Activated CD4-positive, alpha-beta T cell treated with anti-CD3 and anti-CD28 coated beads, Interleukin-2, amount 10 ng/mL, durations not matched to agents 7 days and 5 days (primary cell): Measurements from ENCODE around the gene SEPTIN14. TPM values are rescaled to one million over a fixed set of nuclear protein-coding genes. Genes with fewer than 3 reads are reported as not detected.
"Not testable (repeated sequence)": the region's sequence is repeated elsewhere in the genome, so short reads cannot be mapped to it uniquely, and the experiment has no call there.

ENCODE experiments used
- CTCF ChIA-PET: fragments of 350-600 bp; sonication (Branson Sonifier 250); formaldehyde crosslinking; loops from one replicate; lab custom pipeline; 2021; ENCODE audit warnings: antibody characterized with exemption; lab: Charles Lee
- POLR2A ChIA-PET: fragments of 350-600 bp; sonication (Branson Sonifier 250); formaldehyde crosslinking; loops from one replicate; lab custom pipeline; 2021; ENCODE audit warnings: antibody characterized with exemption; lab: Charles Lee
- DNase-seq: peaks from one replicate; pipeline ENCODE4 v3.0.0-alpha.2; 2020
- H3K27ac Mint-ChIP-seq: one replicate; pipeline ENCODE4 v1.8.0; 2021; ENCODE audit warnings: mild to moderate bottlenecking, moderate library complexity, mixed read lengths
- H3K27me3 Mint-ChIP-seq: one replicate; pipeline ENCODE4 v1.8.0; 2021; ENCODE audit warnings: mixed read lengths
- H3K36me3 Mint-ChIP-seq: one replicate; pipeline ENCODE4 v1.8.0; 2021; ENCODE audit warnings: low read depth, mixed read lengths
- H3K4me1 Mint-ChIP-seq: one replicate; pipeline ENCODE4 v1.8.0; 2021; ENCODE audit warnings: mixed read lengths
- H3K4me3 Mint-ChIP-seq: one replicate; pipeline ENCODE4 v1.8.0; 2021; ENCODE audit warnings: mild to moderate bottlenecking, moderate library complexity, mixed read lengths
- H3K9me3 Mint-ChIP-seq: one replicate; pipeline ENCODE4 v1.8.0; 2021; ENCODE audit warnings: mixed read lengths
- total RNA-seq, 2 experiments: library from RNA; stranded (reverse); gene quantifications; one replicate each; pipeline ENCODE4 v1.2.3, GENCODE V29; 2021

The SEPTIN14 gene
- total RNA-seq, 2 experiments from 2014 or later = not detected

DNA sequence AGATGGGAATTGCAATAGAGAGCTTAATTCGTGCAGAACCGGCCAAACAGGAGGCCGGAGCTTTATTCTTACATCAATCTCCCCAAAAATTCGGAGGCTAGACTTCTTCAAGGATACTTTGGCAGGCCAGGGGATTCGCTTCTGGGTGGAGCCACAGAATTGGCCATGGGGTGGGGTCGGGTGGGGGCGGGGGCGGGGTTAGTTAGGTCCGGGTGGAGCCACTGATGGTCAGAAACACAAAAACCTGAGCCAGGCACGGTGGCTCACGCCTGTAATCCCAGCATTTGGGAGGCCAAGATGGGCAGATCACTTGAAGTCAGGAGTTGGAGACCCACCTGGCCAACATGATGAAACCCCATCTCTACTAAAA, 87.5 kb downstream of the SEPTIN14 start:
- no peaks in the 10 kb centered on the region for H3K27me3 Mint-ChIP-seq
- ChIA-PET POLR2A (no interaction called here), CTCF (no interaction called here)
- H3K27ac Mint-ChIP-seq = no peak overlapping the region
- no peaks in the 10 kb centered on the region for H3K9me3 Mint-ChIP-seq
- H3K4me1 Mint-ChIP-seq = no peaks in the 10 kb centered on the region
- no peak overlapping the region for H3K4me3 Mint-ChIP-seq
- H3K36me3 Mint-ChIP-seq = peaks cover 12% of the 10 kb centered on the region
- DNase-seq = no peak

DNA sequence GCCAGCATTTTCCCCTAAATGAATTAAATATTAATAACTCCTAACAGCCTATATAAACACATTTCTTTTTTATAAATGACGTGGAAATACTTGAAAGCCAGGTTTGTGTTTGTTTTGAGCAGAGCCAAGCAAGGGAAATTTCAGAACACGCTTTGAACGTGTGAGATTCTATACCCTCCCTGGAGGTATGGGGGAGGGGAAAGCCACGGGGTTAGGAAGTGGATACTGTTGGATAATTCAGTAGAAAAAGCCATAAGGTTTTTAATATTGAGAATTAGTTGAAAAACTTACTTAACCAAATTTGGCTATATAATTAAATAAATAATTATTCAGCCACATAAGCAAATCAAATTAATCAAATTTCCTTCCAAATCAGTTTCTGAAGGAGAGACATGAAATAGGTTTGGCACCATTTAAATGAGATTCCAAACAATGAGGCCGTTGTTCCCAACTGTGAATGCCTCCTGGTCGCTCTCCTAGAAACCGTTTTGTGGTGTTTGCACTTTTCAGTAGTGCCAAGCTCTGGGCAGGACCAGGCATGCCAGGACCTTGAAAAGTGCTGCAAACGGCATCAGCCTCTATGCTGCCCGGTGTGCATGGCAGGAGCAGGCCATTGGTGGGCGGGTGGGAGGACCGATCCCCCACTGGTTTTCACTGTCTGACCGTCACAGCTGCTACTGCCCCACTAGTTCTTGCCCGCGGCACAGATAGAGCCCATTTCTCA, 88.1 kb downstream of the SEPTIN14 start:
- ChIA-PET POLR2A (no interaction called here), CTCF (no interaction called here)
- no peaks in the 10 kb centered on the region for H3K27me3 Mint-ChIP-seq
- no peak for DNase-seq
- no peaks in the 10 kb centered on the region for H3K9me3 Mint-ChIP-seq
- peaks cover 12% of the 10 kb centered on the region for H3K36me3 Mint-ChIP-seq
- H3K4me1 Mint-ChIP-seq = no peaks in the 10 kb centered on the region
- no peak overlapping the region for H3K27ac Mint-ChIP-seq
- H3K4me3 Mint-ChIP-seq = no peak overlapping the region

DNA sequence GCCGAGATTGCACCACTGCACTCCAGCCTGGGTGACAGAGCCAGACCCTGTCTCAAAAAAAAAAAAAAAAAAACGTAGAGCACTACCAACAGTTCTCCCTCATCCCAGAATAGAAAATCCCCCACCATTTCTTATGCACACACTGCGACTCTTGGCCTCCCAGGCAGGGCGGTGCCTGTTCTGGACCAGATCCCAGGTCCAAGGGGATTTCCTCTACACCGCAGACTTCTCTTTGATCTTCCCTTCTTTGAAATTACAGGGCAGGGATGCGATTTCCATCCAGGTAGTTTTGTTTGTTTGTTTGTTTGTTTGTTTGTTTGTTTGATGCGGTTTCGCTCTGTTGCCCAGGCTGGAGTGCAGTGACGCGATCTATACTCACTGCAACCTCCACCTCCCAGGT, 91.8 kb downstream of the SEPTIN14 start:
- H3K27ac Mint-ChIP-seq = no peak overlapping the region
- no peak for DNase-seq
- CTCF ChIA-PET = no interaction called here
- no peaks in the 10 kb centered on the region for H3K9me3 Mint-ChIP-seq
- no peaks in the 10 kb centered on the region for H3K4me1 Mint-ChIP-seq
- POLR2A ChIA-PET = no interaction called here
- H3K4me3 Mint-ChIP-seq = no peak overlapping the region
- peaks cover 12% of the 10 kb centered on the region for H3K36me3 Mint-ChIP-seq
- no peaks in the 10 kb centered on the region for H3K27me3 Mint-ChIP-seq

- H3K4me1 Mint-ChIP-seq, DNase-seq, H3K36me3 Mint-ChIP-seq, POLR2A ChIA-PET, H3K9me3 Mint-ChIP-seq, H3K4me3 Mint-ChIP-seq, H3K27me3 Mint-ChIP-seq, H3K27ac Mint-ChIP-seq, CTCF ChIA-PET: not testable (repeated sequence)
These were observed 109.2 kb downstream of the SEPTIN14 start for GRCh38 chr7:55753274-55753862.

DNA sequence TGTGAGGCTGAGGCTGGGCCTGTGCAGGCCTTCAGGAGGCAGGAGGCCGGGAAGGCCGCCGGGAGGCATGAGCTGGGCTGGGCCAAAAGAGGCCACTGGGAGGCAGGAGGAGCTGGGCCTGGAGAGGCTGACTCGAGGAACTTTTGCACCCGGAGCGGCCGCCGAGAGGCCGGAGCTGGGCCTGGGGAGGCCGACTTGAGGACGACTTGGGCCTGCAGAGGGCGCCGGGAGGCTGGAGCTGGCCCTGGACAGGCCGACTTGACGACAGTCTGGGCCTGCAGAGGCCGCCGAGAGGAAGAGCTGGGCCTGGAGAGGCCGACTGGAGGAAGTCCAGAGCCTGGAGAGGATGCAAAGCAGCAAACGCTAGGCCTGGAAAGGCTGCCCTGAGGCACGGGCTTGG, 117.8 kb downstream of the SEPTIN14 start:
- H3K27ac Mint-ChIP-seq, DNase-seq, CTCF ChIA-PET, POLR2A ChIA-PET, H3K36me3 Mint-ChIP-seq, H3K4me3 Mint-ChIP-seq, H3K4me1 Mint-ChIP-seq, H3K27me3 Mint-ChIP-seq, H3K9me3 Mint-ChIP-seq: not testable (repeated sequence)

Other genes with a start within 250 kb of the SEPTIN14 start
- gene ZNF713, start 24.7 kb upstream of the SEPTIN14 start, total RNA-seq = 1 to 10 TPM; 2.5 to 4.2 TPM
- 10 to 100 TPM; 11.8 to 14.9 TPM for gene MRPS17, start 89.1 kb upstream of the SEPTIN14 start, total RNA-seq
- 10 to 100 TPM; 35.4 to 38.6 TPM for gene NIPSNAP2, start 101.8 kb upstream of the SEPTIN14 start, total RNA-seq
- 10 to 100 TPM in 1 of 2 experiments, 1 to 10 TPM in 1; 9.6 to 11.2 TPM for gene PSPH, start 188.7 kb upstream of the SEPTIN14 start, total RNA-seq
- 100 to 1,000 TPM; 116 to 123 TPM for gene CCT6A, start 189.0 kb upstream of the SEPTIN14 start, total RNA-seq
- gene SUMF2, start 201.5 kb upstream of the SEPTIN14 start, total RNA-seq = 100 to 1,000 TPM; 128 to 133 TPM
- gene PHKG1, start 230.2 kb upstream of the SEPTIN14 start, total RNA-seq = 1 to 10 TPM; 1.0 to 2.5 TPM
- gene CHCHD2, start 243.7 kb upstream of the SEPTIN14 start, total RNA-seq = 100 to 1,000 TPM; 375 to 407 TPM